GM12801 (cell line): ENCODE results near the gene OTUB1.

Experiments used
- CTCF ChIP-seq: IDR thresholded peaks from one replicate; pipeline ENCODE4 v1.5.1; 2011; ENCODE audit warnings: control low read depth; ENCODE audit not compliant: insufficient read length; ENCODE audit errors: extremely low read depth

OTUB1 gene

GRCh38 chr11:63998558-63999348 is 12.5 kb downstream of the OTUB1 start:
- TF ChIP-seq CTCF = no peak

GRCh38 chr11:63999349-64000025 is 13.2 kb downstream of the OTUB1 start:
- no peak for TF ChIP-seq CTCF

- no peak for TF ChIP-seq CTCF
These were observed 13.9 kb downstream of the OTUB1 start for GRCh38 chr11:64000026-64000739.

GRCh38 chr11:64000740-64001483 is 14.7 kb downstream of the OTUB1 start:
- no peak for TF ChIP-seq CTCF

GRCh38 chr11:64001484-64002420 is 15.5 kb downstream of the OTUB1 start:
- TF ChIP-seq CTCF = no peak

- TF ChIP-seq CTCF = no peak
These were observed 17.8 kb downstream of the OTUB1 start for GRCh38 chr11:64003807-64004589.
